BLaER1 (cell line): ENCODE measurements around the gene OOSP4B.
"Not testable (repeated sequence)": the region's sequence is repeated elsewhere in the genome, so short reads cannot be mapped to it uniquely, and the experiment has no call there.

Experiments used
- H3K27ac ChIP-seq: shearing (Covaris generic); formaldehyde crosslinking; 2 replicates; pipeline ENCODE4 v1.8.1; 2022
- H3K27me3 ChIP-seq: shearing (Covaris generic); formaldehyde crosslinking; 2 replicates; pipeline ENCODE4 v1.8.1; 2022
- H3K36me3 ChIP-seq: shearing (Covaris generic); formaldehyde crosslinking; 2 replicates; pipeline ENCODE4 v1.8.1; 2022
- H3K4me1 ChIP-seq: shearing (Covaris generic); formaldehyde crosslinking; 2 replicates; pipeline ENCODE4 v1.8.1; 2022
- H3K4me2 ChIP-seq: shearing (Covaris generic); formaldehyde crosslinking; 2 replicates; pipeline ENCODE4 v1.8.1; 2022
- H3K4me3 ChIP-seq: shearing (Covaris generic); formaldehyde crosslinking; 2 replicates; pipeline ENCODE4 v1.8.1; 2022
- H3K9ac ChIP-seq: shearing (Covaris generic); formaldehyde crosslinking; 2 replicates; pipeline ENCODE4 v1.8.1; 2022
- H3K9me3 ChIP-seq: shearing (Covaris generic); formaldehyde crosslinking; 2 replicates; pipeline ENCODE4 v1.8.1; 2022
- H4K20me1 ChIP-seq: shearing (Covaris generic); formaldehyde crosslinking; 2 replicates; pipeline ENCODE4 v1.8.1; 2022
- Cebpa-rat ChIP-seq: shearing (Covaris generic); IDR thresholded peaks from 2 replicates; pipeline ENCODE4 v1.8.1; 2022

The OOSP4B gene

DNA sequence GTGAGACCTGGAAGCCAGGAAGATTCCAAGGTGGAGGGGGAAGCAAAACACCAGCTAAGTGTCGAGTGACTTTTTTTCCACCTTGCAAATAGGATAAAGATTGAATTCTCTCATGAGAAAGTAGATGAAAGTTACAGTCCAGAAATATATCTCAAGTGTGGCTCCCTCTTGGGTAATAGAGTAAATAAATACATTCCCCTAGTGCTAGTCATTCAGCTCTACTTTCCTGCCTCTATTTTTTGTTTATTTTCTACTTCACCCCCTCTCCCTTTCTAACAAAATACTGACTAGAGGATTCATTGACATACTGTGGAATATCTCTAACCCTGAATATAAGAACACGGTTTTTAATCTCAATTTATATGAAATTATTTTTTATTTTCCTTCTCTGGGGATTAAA is 19.2 kb upstream of the OOSP4B start:
- Histone ChIP-seq H3K27me3 (no peaks in the 10 kb centered on the region), H3K4me2 (no peak overlapping the region), H4K20me1 (no peaks in the 10 kb centered on the region), H3K9me3 (peaks cover 1% of the 10 kb centered on the region), H3K36me3 (no peaks in the 10 kb centered on the region), H3K27ac (no peak overlapping the region), H3K4me1 (no peaks in the 10 kb centered on the region), H3K4me3 (no peak overlapping the region), H3K9ac (no peak overlapping the region)
- TF ChIP-seq Cebpa-rat = no peak

DNA sequence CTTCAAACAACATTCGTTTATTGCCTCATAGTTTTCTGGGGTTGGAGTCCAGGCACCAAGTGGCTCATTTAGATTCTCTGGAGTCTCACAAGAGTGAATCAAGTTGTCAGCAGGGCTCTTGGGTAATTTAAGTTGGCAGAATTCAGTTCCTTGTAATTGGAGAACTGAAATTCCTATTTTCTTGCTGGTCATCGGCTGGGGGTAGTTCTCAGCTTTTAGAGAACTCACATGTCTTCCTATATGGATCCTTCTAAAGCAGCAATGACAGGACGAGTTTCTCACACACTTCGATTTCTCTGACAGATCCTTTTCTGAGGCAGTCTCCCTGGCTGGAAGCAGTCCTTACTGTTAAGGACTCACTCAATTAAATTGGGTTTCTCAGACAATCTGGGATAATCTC is 17.3 kb upstream of the OOSP4B start:
- Histone ChIP-seq H3K4me2 (no peak overlapping the region), H3K9me3 (no peaks in the 10 kb centered on the region), H3K36me3 (no peaks in the 10 kb centered on the region), H3K4me3 (no peak overlapping the region), H3K9ac (no peak overlapping the region), H4K20me1 (no peaks in the 10 kb centered on the region), H3K27ac (no peak overlapping the region), H3K27me3 (no peaks in the 10 kb centered on the region), H3K4me1 (no peaks in the 10 kb centered on the region)
- no peak for TF ChIP-seq Cebpa-rat

DNA sequence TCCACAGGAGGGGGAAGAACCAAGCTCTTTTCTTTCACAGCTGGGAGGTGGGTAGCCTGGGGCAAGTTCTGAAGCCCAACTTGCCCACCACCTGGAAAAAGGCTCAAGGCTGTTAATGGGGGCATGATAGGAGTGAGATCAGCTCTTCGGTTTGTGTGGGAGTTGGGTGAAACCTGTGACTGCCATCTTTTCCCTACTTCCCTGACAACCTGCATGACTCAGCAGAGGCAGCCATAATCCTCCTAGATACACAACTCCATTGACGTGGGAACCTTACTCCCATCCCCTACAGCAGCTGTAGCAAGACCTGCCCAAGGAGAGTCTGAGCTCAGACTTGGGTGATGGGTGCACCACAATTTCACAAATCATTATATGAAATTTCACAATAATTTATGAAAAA is 13.3 kb upstream of the OOSP4B start:
- Histone ChIP-seq H3K27ac (no peak overlapping the region), H3K4me1 (no peaks in the 10 kb centered on the region), H4K20me1 (no peaks in the 10 kb centered on the region), H3K4me2 (no peak overlapping the region), H3K4me3 (no peak overlapping the region), H3K9me3 (no peaks in the 10 kb centered on the region), H3K36me3 (no peaks in the 10 kb centered on the region), H3K27me3 (no peaks in the 10 kb centered on the region), H3K9ac (no peak overlapping the region)
- TF ChIP-seq Cebpa-rat = no peak

DNA sequence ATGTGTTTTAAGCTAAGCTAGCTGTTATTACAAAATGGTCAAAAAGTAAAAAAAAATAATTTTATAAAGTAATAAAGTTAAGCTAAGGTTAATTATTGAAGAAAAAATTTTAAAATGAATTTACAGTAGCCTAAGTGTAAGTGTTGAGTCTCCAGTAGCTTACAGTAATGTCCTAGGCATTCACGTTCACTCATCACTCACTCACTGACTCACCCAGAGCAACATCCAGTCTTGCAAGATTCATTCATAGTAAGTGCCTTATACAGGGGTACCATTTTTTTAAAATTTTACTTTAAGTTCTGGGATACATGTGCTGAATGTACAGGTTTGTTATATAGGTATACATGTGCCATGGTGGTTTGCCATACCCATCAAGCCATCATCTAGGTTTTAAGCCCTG is 11.6 kb upstream of the OOSP4B start:
- no peaks in the 10 kb centered on the region for H4K20me1 ChIP-seq
- no peaks in the 10 kb centered on the region for H3K27me3 ChIP-seq
- no peak overlapping the region for H3K4me3 ChIP-seq
- H3K4me2 ChIP-seq = no peak overlapping the region
- no peaks in the 10 kb centered on the region for H3K36me3 ChIP-seq
- no peaks in the 10 kb centered on the region for H3K9me3 ChIP-seq
- no peak overlapping the region for H3K27ac ChIP-seq
- H3K4me1 ChIP-seq = no peaks in the 10 kb centered on the region
- no peak for TF ChIP-seq Cebpa-rat
- no peak overlapping the region for H3K9ac ChIP-seq

DNA sequence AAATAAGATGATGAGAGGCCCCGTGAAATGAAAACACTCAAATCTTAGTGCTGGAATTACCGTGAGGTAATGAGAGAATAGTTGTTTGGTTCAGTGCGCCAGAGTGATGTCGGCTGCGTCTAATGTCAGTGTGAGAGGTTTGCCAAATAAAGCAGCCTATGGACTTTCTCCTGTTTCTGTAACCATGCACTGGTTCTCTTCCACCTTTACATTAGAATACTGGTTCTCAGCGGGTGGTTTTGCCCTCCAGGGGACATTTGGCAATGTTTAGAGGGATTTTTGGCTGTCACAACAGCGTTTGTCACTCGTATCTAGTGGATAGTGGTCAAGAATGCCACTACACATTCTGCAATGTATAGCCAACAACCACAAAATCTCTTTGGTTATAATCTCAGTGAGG is 1.1 kb downstream of the OOSP4B start:
- Histone ChIP-seq H3K27ac (no peak overlapping the region), H3K9ac (no peak overlapping the region), H3K9me3 (peaks cover 7% of the 10 kb centered on the region), H3K4me3 (no peak overlapping the region), H3K36me3 (no peaks in the 10 kb centered on the region), H3K4me1 (no peaks in the 10 kb centered on the region), H3K27me3 (no peaks in the 10 kb centered on the region), H3K4me2 (no peak overlapping the region), H4K20me1 (no peaks in the 10 kb centered on the region)
- TF ChIP-seq Cebpa-rat = no peak

DNA sequence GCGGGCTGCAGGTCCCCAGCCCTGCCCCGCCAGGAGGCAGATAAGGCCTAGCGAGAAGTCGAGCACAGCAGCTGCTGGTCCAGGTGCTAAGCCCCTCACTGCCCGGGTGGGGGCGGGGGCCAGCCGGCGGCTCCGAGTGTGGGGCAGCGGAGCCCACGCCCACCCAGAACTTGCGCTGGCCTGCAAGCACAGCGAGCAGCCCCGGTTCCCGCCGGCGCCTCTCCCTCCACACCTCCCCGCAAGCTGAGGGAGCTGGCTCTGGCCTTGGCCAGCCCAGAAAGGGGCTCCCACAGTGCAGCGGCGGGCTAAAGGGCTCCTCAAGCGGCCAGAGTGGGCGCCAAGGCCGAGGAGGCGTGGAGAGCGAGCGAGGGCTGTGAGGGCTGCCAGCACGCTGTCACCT is 3.4 kb downstream of the OOSP4B start:
- not testable (repeated sequence) for H3K4me3 ChIP-seq, H3K4me1 ChIP-seq, H3K9me3 ChIP-seq, H3K4me2 ChIP-seq, H3K36me3 ChIP-seq, H3K9ac ChIP-seq, H3K27ac ChIP-seq, H3K27me3 ChIP-seq, H4K20me1 ChIP-seq

DNA sequence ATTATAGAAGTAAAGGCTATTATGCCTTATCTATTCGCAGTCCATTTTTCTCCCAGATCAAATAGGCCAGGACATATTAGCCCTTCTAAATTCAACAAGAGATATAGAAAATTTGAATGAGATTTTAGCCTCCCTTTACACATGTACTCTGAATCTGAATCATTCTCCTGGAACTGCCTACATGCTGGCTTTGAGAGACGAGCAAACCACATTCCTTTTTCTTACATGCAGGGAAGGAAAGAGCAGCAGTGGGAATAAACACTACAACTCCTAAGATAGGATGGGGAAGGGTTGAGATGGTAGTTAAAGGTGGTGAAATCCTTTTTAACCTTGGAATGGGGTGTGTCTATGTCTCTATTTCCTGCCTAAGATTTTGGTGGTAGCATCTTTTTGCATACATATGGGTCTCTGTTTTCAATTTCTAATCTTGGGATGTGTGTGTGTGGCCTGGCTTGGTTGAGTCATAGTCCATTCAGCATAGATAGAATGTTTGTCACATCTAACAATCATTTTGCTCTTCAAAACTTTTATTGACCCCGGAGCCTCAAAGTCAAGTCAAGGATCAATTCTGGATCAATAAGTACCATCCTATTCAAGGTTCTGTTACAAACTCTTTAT is 12.1 kb downstream of the OOSP4B start:
- H3K4me3 ChIP-seq = no peak overlapping the region
- H3K4me2 ChIP-seq = no peak overlapping the region

DNA sequence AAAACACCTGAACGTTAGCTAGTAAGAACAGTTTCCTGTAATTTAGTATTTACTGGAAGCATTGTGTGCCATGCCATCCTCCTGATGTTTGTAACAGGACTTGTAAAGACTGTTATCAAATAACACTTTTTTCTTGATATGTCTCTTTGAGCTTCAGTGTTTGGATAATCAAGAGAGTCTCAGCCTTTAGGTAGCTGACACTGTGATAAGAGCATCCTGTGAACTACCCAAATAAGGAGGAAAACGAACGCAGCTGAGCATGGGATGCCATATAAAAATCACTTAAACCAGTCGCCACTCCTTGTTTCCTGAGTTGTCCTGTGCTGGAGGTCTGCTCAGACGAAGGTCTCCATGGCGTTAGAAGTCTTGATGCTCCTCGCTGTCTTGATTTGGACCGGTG is 23.1 kb downstream of the OOSP4B start, which contains the start of gene OOSP2:
Gene OOSP2 (plus strand): TSS at position 301 of the 400 bp plus-strand sequence. CDS start 51 bp downstream, at position 352.
- H3K4me1 ChIP-seq = no peaks in the 10 kb centered on the region
- no peak within 1 kb of the TSS for H3K9ac ChIP-seq
- no peaks in the 10 kb centered on the region for H3K27me3 ChIP-seq
- H3K36me3 ChIP-seq = no peaks in the 10 kb centered on the region
- H3K27ac ChIP-seq = no peak within 1 kb of the TSS
- no peak within 1 kb of the TSS for H3K4me2 ChIP-seq
- H3K9me3 ChIP-seq = no peaks in the 10 kb centered on the region
- no peaks in the 10 kb centered on the region for H4K20me1 ChIP-seq
- H3K4me3 ChIP-seq = no peak within 1 kb of the TSS
- TF ChIP-seq Cebpa-rat = no peak

More for the DNA sequence above, 12.1 kb downstream of the OOSP4B start:
- H3K4me1 ChIP-seq = no peaks in the 10 kb centered on the region
- TF ChIP-seq Cebpa-rat = no peak
- no peaks in the 10 kb centered on the region for H3K9me3 ChIP-seq
- no peaks in the 10 kb centered on the region for H4K20me1 ChIP-seq
- H3K9ac ChIP-seq = no peak overlapping the region
- H3K36me3 ChIP-seq = no peaks in the 10 kb centered on the region
- H3K27ac ChIP-seq = no peak overlapping the region
- no peaks in the 10 kb centered on the region for H3K27me3 ChIP-seq

DNA sequence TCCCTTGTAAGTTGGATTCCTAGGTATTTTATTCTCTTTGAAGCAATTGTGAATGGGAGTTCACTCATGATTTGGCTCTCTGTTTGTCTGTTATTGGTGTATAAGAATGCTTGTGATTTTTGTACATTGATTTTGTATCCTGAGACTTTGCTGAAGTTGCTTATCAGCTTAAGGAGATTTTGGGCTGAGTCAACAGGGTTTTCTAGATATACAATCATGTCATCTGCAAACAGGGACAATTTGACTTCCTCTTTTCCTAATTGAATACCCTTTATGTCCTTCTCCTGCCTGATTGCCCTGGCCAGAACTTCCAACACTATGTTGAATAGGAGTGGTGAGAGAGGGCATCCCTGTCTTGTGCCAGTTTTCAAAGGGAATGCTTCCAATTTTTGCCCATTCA is 33.4 kb downstream of the OOSP4B start:
- H3K36me3 ChIP-seq, H3K27me3 ChIP-seq, H3K4me1 ChIP-seq, H3K4me2 ChIP-seq, H3K27ac ChIP-seq, H3K9ac ChIP-seq, H3K4me3 ChIP-seq, H3K9me3 ChIP-seq, H4K20me1 ChIP-seq: not testable (repeated sequence)

DNA sequence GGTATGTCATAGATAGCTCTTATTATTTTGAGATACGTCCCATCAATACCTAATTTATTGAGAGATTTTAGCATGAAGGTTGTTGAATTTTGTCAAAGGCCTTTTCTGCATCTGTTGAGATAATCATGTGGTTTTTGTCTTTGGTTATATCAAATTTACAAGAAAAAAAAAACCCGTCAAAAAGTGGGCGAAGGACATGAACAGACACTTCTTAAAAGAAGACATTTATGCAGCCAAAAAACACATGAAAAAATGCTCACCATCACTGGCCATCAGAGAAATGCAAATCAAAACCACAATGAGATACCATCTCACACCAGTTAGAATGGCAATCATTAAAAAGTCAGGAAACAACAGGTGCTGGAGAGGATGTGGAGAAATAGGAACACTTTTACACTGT is 33.9 kb downstream of the OOSP4B start:
- H3K9ac ChIP-seq, H3K36me3 ChIP-seq, H3K4me2 ChIP-seq, H3K4me3 ChIP-seq, H3K9me3 ChIP-seq, H4K20me1 ChIP-seq, H3K27ac ChIP-seq, H3K4me1 ChIP-seq, H3K27me3 ChIP-seq: not testable (repeated sequence)

DNA sequence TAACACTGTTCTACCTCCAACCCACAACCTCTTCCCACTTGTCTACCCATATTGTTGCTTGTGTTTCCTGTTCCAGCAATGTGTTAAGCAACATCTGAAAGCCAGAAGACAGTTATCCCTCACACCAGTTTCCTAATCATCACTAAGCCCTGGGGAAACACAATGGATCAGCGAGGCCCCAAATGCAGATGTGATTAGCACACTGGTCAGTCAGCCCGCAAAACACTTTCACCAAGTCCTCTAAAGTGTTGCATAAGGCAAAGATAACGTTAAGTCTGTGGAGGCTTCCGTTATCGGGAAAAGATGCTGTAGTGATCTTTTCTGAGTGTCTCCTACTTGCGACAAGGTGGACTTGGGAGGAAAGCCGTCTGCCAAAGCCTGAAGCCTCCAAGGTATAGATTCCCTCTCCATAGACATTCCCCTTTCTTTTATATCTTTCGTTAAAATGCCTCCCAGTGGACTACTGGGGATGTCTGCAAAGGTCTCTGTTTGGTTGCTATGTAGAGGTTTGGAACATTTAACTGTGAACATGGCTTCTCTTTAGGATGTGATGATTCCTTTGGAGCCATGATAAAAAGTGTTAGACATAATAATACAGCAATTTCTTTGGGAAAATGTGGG is 39.5 kb downstream of the OOSP4B start, which contains the start of gene MS4A3:
Gene MS4A3 (plus strand): TSS at position 317 of the 621 bp plus-strand sequence. CDS start 4,496 bp downstream, outside the sequence.
- Histone ChIP-seq H3K4me3 (no peak within 1 kb of the TSS), H4K20me1 (no peaks in the 10 kb centered on the region), H3K9me3 (no peaks in the 10 kb centered on the region), H3K4me2 (no peak within 1 kb of the TSS), H3K9ac (no peak within 1 kb of the TSS), H3K36me3 (no peaks in the 10 kb centered on the region), H3K4me1 (no peaks in the 10 kb centered on the region), H3K27me3 (no peaks in the 10 kb centered on the region), H3K27ac (no peak within 1 kb of the TSS)
- no peak for TF ChIP-seq Cebpa-rat
